H9 (cell line): Measurements from ENCODE around the gene ARHGEF17. TPM values are rescaled to one million over a fixed set of nuclear protein-coding genes. Genes with fewer than 3 reads are reported as not detected.

Source experiments
- DNase-seq: peaks from one replicate; pipeline ENCODE4 v3.0.0-alpha.2; 2017
- H2AFZ ChIP-seq: one replicate; pipeline ENCODE4 v1.6.1; 2013; ENCODE audit warnings: mild to moderate bottlenecking, low read length, control low read depth, moderate library complexity
- H2AK5ac ChIP-seq: 2 replicates; pipeline ENCODE4 v1.6.1; 2013; ENCODE audit warnings: low read length, control low read depth, mixed read lengths; ENCODE audit not compliant: insufficient read length
- H2BK120ac ChIP-seq: one replicate; pipeline ENCODE4 v1.6.1; 2013; ENCODE audit warnings: low read depth, mild to moderate bottlenecking, low read length, control low read depth, inconsistent platforms; ENCODE audit not compliant: poor library complexity, severe bottlenecking
- H2BK12ac ChIP-seq: 2 replicates; pipeline ENCODE4 v1.6.1; 2013; ENCODE audit warnings: low read length, control low read depth, mixed read lengths, low read depth; ENCODE audit not compliant: insufficient read length
- H2BK15ac ChIP-seq: 2 replicates; pipeline ENCODE4 v1.6.1; 2013; ENCODE audit warnings: low read depth, low read length, control low read depth
- H2BK20ac ChIP-seq: one replicate; pipeline ENCODE4 v1.6.1; 2013; ENCODE audit warnings: low read depth, mild to moderate bottlenecking, low read length, control low read depth, inconsistent platforms; ENCODE audit not compliant: poor library complexity, severe bottlenecking
- H2BK5ac ChIP-seq: 2 replicates; pipeline ENCODE4 v1.6.1; 2013; ENCODE audit warnings: low read length, control low read depth, mixed read lengths; ENCODE audit not compliant: insufficient read length
- H3K14ac ChIP-seq: 2 replicates; pipeline ENCODE4 v1.6.1; 2013; ENCODE audit warnings: low read length, control low read depth; ENCODE audit not compliant: insufficient read depth
- H3K18ac ChIP-seq: 2 replicates; pipeline ENCODE4 v1.6.1; 2013; ENCODE audit warnings: low read depth, mild to moderate bottlenecking, mixed read lengths, low read length, control low read depth; ENCODE audit not compliant: insufficient read length
- H3K23ac ChIP-seq: 2 replicates; pipeline ENCODE4 v1.6.1; 2013; ENCODE audit warnings: low read length, control low read depth, mixed read lengths, low read depth; ENCODE audit not compliant: insufficient read length
- H3K23me2 ChIP-seq: 2 replicates; pipeline ENCODE4 v1.6.1; 2013; ENCODE audit warnings: low read depth, mild to moderate bottlenecking, mixed read lengths, low read length, control low read depth; ENCODE audit not compliant: insufficient read length, poor library complexity, severe bottlenecking
- H3K27ac ChIP-seq: 2 replicates; pipeline ENCODE4 v1.5.1; 2013; ENCODE audit warnings: low read length, control low read depth, mixed read lengths, low read depth; ENCODE audit not compliant: insufficient read length
- H3K27me3 ChIP-seq: 2 replicates; pipeline ENCODE4 v1.6.1; 2013; ENCODE audit warnings: low read length, control low read depth, inconsistent platforms; ENCODE audit not compliant: insufficient read depth
- H3K4ac ChIP-seq: 2 replicates; pipeline ENCODE4 v1.6.1; 2013; ENCODE audit warnings: low read depth, mild to moderate bottlenecking, control low read depth, inconsistent platforms, low read length, moderate library complexity
- H3K4me1 ChIP-seq: 2 replicates; pipeline ENCODE4 v1.6.1; 2013; ENCODE audit warnings: low read length, control low read depth, inconsistent platforms; ENCODE audit not compliant: insufficient read depth
- H3K4me2 ChIP-seq: 2 replicates; pipeline ENCODE4 v1.6.1; 2013; ENCODE audit warnings: low read length, control low read depth, mixed read lengths; ENCODE audit not compliant: insufficient read length, insufficient read depth
- H3K56ac ChIP-seq: 2 replicates; pipeline ENCODE4 v1.6.1; 2013; ENCODE audit warnings: low read depth, mild to moderate bottlenecking, mixed read lengths, low read length, control low read depth; ENCODE audit not compliant: insufficient read length
- H3K79me1 ChIP-seq: 2 replicates; pipeline ENCODE4 v1.6.1; 2013; ENCODE audit warnings: low read depth, mild to moderate bottlenecking, moderate library complexity, low read length, control low read depth, inconsistent platforms; ENCODE audit not compliant: insufficient read depth, poor library complexity, severe bottlenecking
- H3K79me2 ChIP-seq: 2 replicates; pipeline ENCODE4 v1.6.1; 2013; ENCODE audit warnings: low read length, control low read depth, inconsistent platforms; ENCODE audit not compliant: insufficient read depth
- H3K9ac ChIP-seq: 2 replicates; pipeline ENCODE4 v1.6.1; 2013; ENCODE audit warnings: low read length, control low read depth, mixed read lengths; ENCODE audit not compliant: insufficient read length; ENCODE audit errors: extremely low read depth
- H3K9me3 ChIP-seq: one replicate; pipeline ENCODE4 v1.6.1; 2013; ENCODE audit warnings: low read depth, low read length, inconsistent platforms; ENCODE audit not compliant: control insufficient read depth
- H3T11ph ChIP-seq: one replicate; pipeline ENCODE4 v1.6.1; 2013; ENCODE audit warnings: mild to moderate bottlenecking, low read length, control low read depth, inconsistent platforms
- H4K20me1 ChIP-seq: one replicate; pipeline ENCODE4 v1.6.1; 2013; ENCODE audit not compliant: control insufficient read depth, insufficient read length, insufficient read depth
- H4K5ac ChIP-seq: 2 replicates; pipeline ENCODE4 v1.6.1; 2013; ENCODE audit warnings: low read depth, mild to moderate bottlenecking, mixed read lengths, low read length, control low read depth; ENCODE audit not compliant: insufficient read length
- H4K8ac ChIP-seq: replicated peaks from 2 replicates; pipeline ENCODE4 v1.6.1; 2013; ENCODE audit warnings: low read length, control low read depth, mixed read lengths, low read depth; ENCODE audit not compliant: insufficient read length
- H4K91ac ChIP-seq: 2 replicates; pipeline ENCODE4 v1.6.1; 2013; ENCODE audit warnings: low read depth, mild to moderate bottlenecking, moderate library complexity, mixed read lengths, low read length, control low read depth; ENCODE audit not compliant: insufficient read length
- H3K27ac Mint-ChIP-seq, 3 experiments: 2 replicates in 2 of 3; 3 replicates in 1 of 3; pipeline ENCODE4 v1.8.0; 2020 to 2021; ENCODE audit warnings: mixed read lengths in 3 of 3, mild to moderate bottlenecking in 1 of 3, moderate library complexity in 1 of 3
- H3K27me3 Mint-ChIP-seq: 2 replicates; pipeline ENCODE4 v1.8.0; 2021; ENCODE audit warnings: low read depth, mild to moderate bottlenecking, moderate library complexity, mixed read lengths
- H3K36me3 Mint-ChIP-seq, 3 experiments: 2 replicates in 2 of 3; 3 replicates in 1 of 3; pipeline ENCODE4 v1.8.0; 2020 to 2021; ENCODE audit warnings: low read depth in 3 of 3, mixed read lengths in 3 of 3; ENCODE audit not compliant: insufficient read depth in 1 of 3
- H3K4me1 Mint-ChIP-seq, 2 experiments: 2 replicates each; pipeline ENCODE4 v1.8.0; 2020; ENCODE audit warnings: mixed read lengths in 2 of 2
- H3K4me3 Mint-ChIP-seq, 2 experiments: 2 replicates in 1 of 2; 3 replicates in 1 of 2; pipeline ENCODE4 v1.8.0; 2020 to 2021; ENCODE audit warnings: mild to moderate bottlenecking in 2 of 2, mixed read lengths in 2 of 2, moderate library complexity in 1 of 2
- H3K9me3 Mint-ChIP-seq, 2 experiments: 2 replicates in 1 of 2; 3 replicates in 1 of 2; pipeline ENCODE4 v1.8.0; 2020; ENCODE audit warnings: mild to moderate bottlenecking in 2 of 2, mixed read lengths in 2 of 2, moderate library complexity in 1 of 2
- CTCF ChIP-seq: fragments of 200-600 bp; sonication (generic); conservative IDR thresholded peaks from 3 replicates; pipeline ENCODE4 v1.8.0; 2021; ENCODE audit warnings: antibody characterized with exemption, mild to moderate bottlenecking
- WGBS: extraction: QIAGEN DNeasy Blood & Tissue Kit; methylation state at CpG from one replicate; pipeline ENCODE4 v1.1.7; 2013; ENCODE audit warnings: missing lambda C conversion rate, low lambda C conversion rate, mixed read lengths; ENCODE audit not compliant: insufficient read length; ENCODE audit errors: extremely low coverage; 5-methylcytosine and 5-hydroxymethylcytosine counted together
- total RNA-seq: library from RNA; stranded (reverse); gene quantifications from 2 replicates; pipeline ENCODE4 v1.2.1, GENCODE V29; 2021

Gene ARHGEF17
- total RNA-seq, 1 experiment from 2014 or later = 7.4 TPM

- Histone ChIP-seq H2AK5ac (no peak overlapping the region), H4K8ac (no peak overlapping the region), H3K27me3 (peaks cover 28% of the 10 kb centered on the region), H2BK120ac (no peak overlapping the region), H3K4ac (no peak overlapping the region), H3T11ph (no peak overlapping the region), H3K4me1 (peaks cover 7% of the 10 kb centered on the region; the same call in 1 of the 2 replicates), H4K20me1 (no peaks in the 10 kb centered on the region), H3K9ac (no peak overlapping the region), H3K18ac (no peak overlapping the region), H3K14ac (no peak overlapping the region), H2BK20ac (no peak overlapping the region), H3K56ac (no peak overlapping the region), H2BK5ac (no peak overlapping the region), H2BK12ac (no peak overlapping the region), H2BK15ac (no peak overlapping the region), H3K27ac (no peak overlapping the region), H4K5ac (no peak overlapping the region), H3K4me2 (no peak overlapping the region), H3K23ac (no peak overlapping the region), H3K79me1 (no peaks in the 10 kb centered on the region), H4K91ac (no peak overlapping the region), H3K23me2 (no peaks in the 10 kb centered on the region), H3K9me3 (no peaks in the 10 kb centered on the region), H2AFZ (no peak overlapping the region), H3K79me2 (no peaks in the 10 kb centered on the region)
- H3K9me3 Mint-ChIP-seq = no peaks in the 10 kb centered on the region
- no peak for DNase-seq
- WGBS = no CpG with 5 or more reads among the region's 6 CpGs
- H3K4me1 Mint-ChIP-seq = peaks cover 42 to 51% of the 10 kb centered on the region in 2 experiments
- H3K27ac Mint-ChIP-seq = no peak overlapping the region
- peaks cover 79% of the 10 kb centered on the region for H3K27me3 Mint-ChIP-seq
- TF ChIP-seq CTCF = no peak
- peak overlapping the region in 1 of 2 experiments; percentile 20; a peak in 1 of 5 replicates for H3K4me3 Mint-ChIP-seq
- no peaks in the 10 kb centered on the region; a peak in 1 of 7 replicates for H3K36me3 Mint-ChIP-seq
Measured at GRCh38 chr11:73334384-73335203, 26.5 kb downstream of the ARHGEF17 start.
